ENCODE data around the gene PIR.
A peak's percentile ranks its signal among the peaks of the same experiment; 100 is the strongest.

Gene PIR

DNA sequence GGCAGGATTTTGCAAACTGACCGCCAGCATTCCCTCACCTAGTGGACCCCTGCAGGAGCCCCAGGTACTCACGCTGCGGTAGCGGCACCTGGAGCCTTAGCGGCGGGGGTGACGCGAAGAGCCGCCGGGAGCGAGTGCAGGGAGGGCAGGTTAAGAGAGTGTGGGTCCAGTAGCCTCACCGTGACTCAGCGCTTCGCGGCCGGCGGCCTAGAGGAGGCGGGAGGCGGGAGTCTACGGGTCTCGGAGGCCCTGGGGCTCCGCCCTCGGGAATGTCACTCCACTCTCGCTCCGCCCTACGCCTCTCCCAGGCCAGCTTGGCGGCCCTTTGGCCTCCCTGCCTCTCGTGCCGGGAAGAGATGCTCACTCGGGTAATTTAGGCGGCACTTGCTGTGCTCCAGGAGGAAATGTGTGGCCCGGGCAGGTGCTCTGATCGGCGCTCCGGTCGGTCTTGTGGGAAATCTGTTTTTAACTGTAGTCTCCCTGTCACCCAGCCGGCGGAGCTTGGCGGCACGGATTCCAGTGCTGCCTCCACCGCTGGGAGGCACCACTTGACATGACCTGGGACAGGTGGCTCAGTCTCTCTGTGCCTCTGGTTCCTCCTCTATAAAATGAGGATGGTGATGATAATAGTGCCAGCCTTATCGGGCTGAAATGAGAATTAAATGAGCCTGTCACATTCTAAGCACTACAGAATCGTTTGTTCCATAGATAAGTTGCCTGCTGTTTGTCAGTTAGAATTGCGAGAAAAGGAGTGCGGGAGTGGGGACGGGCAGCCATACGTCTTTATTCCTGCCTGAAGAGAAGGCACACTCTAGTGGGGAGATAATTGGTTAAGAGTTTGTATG lies at the start of gene PIR:
Gene PIR, minus strand, starts transcription at position 216 of the 845 bp plus-strand sequence. CDS start 2,076 bp downstream, outside the sequence.
- peak within 1 kb of the TSS; percentile 63 for H3K4me3 ChIP-seq (ENCODE audit: low read length)
- no peak for DNase-seq (ENCODE audit: low read depth)
- TF ChIP-seq, protein P1, sequence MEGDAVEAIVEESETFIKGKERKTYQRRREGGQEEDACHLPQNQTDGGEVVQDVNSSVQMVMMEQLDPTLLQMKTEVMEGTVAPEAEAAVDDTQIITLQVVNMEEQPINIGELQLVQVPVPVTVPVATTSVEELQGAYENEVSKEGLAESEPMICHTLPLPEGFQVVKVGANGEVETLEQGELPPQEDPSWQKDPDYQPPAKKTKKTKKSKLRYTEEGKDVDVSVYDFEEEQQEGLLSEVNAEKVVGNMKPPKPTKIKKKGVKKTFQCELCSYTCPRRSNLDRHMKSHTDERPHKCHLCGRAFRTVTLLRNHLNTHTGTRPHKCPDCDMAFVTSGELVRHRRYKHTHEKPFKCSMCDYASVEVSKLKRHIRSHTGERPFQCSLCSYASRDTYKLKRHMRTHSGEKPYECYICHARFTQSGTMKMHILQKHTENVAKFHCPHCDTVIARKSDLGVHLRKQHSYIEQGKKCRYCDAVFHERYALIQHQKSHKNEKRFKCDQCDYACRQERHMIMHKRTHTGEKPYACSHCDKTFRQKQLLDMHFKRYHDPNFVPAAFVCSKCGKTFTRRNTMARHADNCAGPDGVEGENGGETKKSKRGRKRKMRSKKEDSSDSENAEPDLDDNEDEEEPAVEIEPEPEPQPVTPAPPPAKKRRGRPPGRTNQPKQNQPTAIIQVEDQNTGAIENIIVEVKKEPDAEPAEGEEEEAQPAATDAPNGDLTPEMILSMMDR (conservative IDR thresholded peaks at IDR 0.05; ENCODE audit: low read depth, low read length), result peak; percentile 59

DNA sequence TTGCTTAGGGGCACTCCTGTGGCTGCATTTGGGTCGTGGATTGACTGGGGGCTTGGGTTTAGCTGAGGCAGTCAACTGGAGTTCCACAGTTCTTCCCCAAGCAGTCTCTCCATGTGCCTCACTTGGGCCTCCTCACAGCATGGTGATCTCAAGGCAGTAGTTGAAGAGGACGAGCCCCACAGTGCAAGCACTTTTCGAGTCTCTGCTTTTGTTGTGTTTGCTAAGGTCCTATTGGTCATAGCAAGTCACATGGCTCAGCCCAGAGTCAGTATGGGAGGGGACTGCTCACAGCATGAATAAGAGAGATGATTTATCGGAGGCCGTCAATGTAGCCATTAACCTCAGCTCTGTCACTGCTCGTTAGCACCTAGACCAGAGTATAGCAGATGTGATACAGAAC lies 37.2 kb upstream of the PIR start:
- TF ChIP-seq, protein P1 (conservative IDR thresholded peaks at IDR 0.05; ENCODE audit: low read depth, low read length), result no peak
- no peak overlapping the region for H3K4me3 ChIP-seq (ENCODE audit: low read length)
- DNase-seq (ENCODE audit: low read depth), result no peak

DNA sequence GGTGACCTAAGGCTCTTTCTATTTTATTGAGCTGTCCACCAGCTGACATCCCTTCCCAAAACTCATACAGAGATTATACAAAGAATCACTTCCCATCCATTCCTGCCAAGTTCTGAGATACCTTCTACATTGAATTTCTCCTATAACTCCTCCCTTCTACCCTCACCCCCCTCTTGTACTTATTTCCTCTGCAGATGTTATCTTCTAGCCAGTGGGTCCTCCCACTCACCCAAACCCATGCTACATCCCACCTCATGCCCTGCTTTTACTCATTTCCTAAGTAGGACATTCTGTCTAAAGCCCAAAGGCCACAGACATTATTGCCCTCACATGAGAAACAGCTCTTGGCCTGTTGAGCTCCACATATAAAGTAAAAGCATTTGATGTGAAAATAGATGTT lies 36.0 kb upstream of the PIR start:
- no peak for DNase-seq (ENCODE audit: low read depth)
- TF ChIP-seq, protein P1 (conservative IDR thresholded peaks at IDR 0.05; ENCODE audit: low read depth, low read length), result no peak

DNA sequence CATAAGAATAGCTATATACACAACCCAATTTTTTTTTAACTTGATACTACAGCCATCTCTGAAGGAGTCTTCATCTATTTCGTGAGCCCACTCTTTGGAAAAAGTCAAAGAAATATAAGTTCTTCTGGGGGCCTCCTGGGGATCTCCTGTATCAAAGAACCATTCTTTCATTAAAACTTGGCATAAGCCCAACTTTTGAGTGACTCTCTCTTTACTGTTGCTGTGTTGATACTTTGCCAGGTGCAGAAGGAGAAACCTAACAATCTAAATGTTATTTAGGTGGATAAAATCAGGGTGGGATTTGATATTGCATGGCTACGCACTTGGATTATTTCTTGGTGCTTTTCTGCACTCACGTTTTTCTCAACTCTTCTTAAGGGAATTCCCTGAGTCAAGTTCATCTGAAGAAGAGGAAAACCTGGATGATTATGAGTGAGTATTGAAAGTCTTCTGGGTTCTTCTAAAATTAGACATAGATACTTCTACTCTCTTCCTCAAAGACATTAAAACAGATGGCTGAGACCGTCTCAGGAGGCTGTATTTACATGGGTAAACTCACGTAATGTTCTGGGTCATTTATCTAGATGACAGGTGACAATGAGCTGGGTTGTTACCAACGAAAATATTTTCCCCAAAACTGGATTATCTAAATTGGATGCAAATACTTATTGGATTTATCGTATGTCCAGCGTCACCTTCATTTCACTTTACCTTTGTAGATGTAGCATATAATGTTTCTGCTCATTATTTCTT lies 32.7 kb upstream of the PIR start:
- TF ChIP-seq, protein P1 (conservative IDR thresholded peaks at IDR 0.05; ENCODE audit: low read depth, low read length), result no peak
- no peak overlapping the region for H3K4me3 ChIP-seq (ENCODE audit: low read length)
- DNase-seq (ENCODE audit: low read depth), result no peak

More for the DNA sequence above, 36.0 kb upstream of the PIR start:
- H3K4me3 ChIP-seq (ENCODE audit: low read length), result no peak overlapping the region

DNA sequence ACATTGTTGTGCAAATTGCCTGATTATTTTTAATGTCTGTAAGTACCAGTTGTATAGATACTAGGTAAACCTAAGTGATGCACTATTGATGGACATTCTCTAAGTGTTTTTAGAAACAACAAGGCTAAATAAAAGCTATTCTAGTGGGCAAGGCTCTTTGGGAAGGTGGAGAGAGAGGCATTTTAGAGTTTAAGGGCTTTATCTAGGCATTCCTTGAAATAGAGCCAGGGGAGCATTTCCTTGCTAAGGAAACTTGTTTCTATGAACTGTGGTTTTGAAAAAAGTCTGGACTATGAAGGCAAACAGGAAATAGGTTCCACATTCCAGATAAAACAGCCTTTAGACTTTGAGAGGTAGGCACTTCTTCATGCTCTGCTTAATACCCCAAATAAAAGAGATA lies 31.3 kb upstream of the PIR start:
- TF ChIP-seq, protein P1 (conservative IDR thresholded peaks at IDR 0.05; ENCODE audit: low read depth, low read length), result no peak
- H3K4me3 ChIP-seq (ENCODE audit: low read length), result no peak overlapping the region
- DNase-seq (ENCODE audit: low read depth), result peak; percentile 29

DNA sequence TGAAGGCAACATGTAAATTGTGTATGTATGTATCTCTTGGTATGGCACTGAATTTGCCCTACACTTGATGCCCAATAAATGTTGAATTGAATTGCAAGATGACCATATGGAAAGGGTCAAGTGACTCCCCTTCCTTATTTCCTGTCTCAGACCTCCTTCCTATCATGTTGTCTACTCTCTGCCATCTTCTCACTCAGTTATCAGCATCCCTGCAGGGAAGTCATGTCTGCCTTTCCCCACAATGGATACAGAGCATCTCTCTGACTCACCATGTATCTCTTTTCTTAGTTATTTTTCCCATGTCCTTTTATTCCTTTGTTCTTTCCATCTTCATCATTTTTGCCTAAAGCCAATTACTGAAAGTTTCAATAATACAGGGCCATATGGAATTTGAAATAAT lies 30.0 kb upstream of the PIR start:
- H3K4me3 ChIP-seq (ENCODE audit: low read length), result no peak overlapping the region
- TF ChIP-seq, protein P1 (conservative IDR thresholded peaks at IDR 0.05; ENCODE audit: low read depth, low read length), result no peak
- no peak for DNase-seq (ENCODE audit: low read depth)
